MM.1S (cell line): ENCODE results near the gene RBM34.

Experiments used
- EZH2 ChIP-seq: fragments of 300-600 bp; sonication (generic); optimal IDR thresholded peaks from 2 replicates; pipeline ENCODE3; 2017; ENCODE audit warnings: low read depth, mild to moderate bottlenecking, antibody characterized with exemption, low read length, mixed read lengths
- EZH2phosphoT487 ChIP-seq: fragments of 300-600 bp; sonication (generic); IDR thresholded peaks from 2 replicates; pipeline ENCODE4 v1.6.1; 2018; ENCODE audit warnings: antibody characterized with exemption, low read length
- TF ChIP-seq, protein P1 (sequence below): fragments of 300-600 bp; sonication (generic); IDR thresholded peaks from 2 replicates; pipeline ENCODE4 v1.5.1; 2016; ENCODE audit warnings: antibody characterized with exemption, low read length, mixed read lengths

DNA sequence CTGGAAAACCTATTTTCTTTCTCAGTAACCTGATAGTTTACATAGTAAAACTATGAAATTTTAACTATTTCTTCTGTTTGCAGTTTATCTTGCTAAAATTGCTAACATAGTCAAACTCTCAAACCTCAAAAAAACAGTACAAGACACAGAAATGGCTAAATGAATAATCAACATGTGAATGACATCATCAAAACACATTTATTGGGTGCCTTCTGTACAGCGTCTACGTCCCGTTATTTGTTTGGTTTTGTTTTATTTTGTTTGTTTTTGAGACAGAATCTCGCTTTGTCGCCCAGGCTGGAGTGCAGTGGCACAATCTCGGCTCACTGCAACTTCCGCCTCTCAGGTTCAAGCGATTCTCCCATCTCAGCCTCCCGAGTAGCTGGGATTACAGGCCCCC lies 11.2 kb downstream of the RBM34 start:
- TF ChIP-seq, protein P1, sequence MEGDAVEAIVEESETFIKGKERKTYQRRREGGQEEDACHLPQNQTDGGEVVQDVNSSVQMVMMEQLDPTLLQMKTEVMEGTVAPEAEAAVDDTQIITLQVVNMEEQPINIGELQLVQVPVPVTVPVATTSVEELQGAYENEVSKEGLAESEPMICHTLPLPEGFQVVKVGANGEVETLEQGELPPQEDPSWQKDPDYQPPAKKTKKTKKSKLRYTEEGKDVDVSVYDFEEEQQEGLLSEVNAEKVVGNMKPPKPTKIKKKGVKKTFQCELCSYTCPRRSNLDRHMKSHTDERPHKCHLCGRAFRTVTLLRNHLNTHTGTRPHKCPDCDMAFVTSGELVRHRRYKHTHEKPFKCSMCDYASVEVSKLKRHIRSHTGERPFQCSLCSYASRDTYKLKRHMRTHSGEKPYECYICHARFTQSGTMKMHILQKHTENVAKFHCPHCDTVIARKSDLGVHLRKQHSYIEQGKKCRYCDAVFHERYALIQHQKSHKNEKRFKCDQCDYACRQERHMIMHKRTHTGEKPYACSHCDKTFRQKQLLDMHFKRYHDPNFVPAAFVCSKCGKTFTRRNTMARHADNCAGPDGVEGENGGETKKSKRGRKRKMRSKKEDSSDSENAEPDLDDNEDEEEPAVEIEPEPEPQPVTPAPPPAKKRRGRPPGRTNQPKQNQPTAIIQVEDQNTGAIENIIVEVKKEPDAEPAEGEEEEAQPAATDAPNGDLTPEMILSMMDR: no peak
- TF ChIP-seq EZH2 (no peak), EZH2phosphoT487 (no peak)
